Left kidney (tissue), 2 donors: ENCODE data around the gene NUTM2F. TPM values are rescaled to one million over a fixed set of nuclear protein-coding genes. Genes with fewer than 3 reads are reported as not detected.
"Not testable (repeated sequence)": the region's sequence is repeated elsewhere in the genome, so short reads cannot be mapped to it uniquely, and the experiment has no call there.

Experiments
- DNase-seq: peaks from one replicate; pipeline ENCODE4 v3.0.0-alpha.2; 2013
- polyA plus RNA-seq: library from polyadenylated mRNA; unstranded; fragments of 120-200 nt; gene quantifications from one replicate; pipeline ENCODE4 v1.2.1, GENCODE V29; 2013; ENCODE audit not compliant: insufficient read length

NUTM2F gene
- polyA plus RNA-seq, 1 donor, result not detected

DNA sequence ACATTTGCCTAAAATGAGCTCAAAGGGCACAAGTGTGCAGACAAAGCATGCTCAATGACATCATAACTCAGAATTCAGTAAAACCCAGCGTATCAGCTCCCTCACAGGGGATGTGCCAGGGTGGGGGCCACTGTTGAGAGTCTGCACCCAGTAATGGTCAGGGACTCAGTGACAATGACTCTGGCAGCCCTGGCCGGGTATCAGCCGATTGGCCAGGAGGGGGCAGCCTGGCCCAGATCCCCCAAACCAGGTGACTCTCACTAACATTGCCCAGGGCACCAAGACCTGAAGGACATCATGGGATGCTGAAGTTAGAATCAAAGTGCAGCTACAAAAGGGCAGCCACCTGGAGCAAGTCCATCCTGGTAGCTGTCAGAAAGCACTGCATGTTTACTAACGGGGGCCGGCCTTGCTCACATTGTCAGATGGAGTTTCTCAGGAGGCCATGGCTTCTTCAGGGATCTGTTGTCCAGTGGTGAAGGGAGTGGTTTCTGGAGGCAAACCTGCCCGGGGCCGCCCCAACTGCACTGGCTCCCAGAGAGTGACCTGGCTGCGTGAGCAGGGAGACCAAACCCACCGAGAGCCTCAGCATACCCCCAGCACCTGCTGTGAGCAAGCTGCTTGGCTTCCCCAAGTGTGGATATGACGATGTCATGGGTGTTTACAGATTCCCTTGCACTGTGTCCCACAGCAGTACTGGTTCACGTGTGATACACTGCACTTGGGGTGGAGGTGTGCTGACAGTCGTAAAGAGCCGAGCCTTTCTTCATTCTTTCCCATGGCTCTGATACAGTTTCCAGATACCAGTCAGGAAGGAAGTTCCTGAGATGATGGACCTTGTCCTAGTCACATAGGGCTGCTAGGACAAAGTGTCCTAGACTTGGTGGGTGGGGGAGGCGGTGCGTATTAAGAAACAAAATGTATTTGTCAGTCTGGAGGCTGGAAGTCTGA lies 13.1 kb downstream of the NUTM2F start:
- not testable (repeated sequence) for DNase-seq

DNA sequence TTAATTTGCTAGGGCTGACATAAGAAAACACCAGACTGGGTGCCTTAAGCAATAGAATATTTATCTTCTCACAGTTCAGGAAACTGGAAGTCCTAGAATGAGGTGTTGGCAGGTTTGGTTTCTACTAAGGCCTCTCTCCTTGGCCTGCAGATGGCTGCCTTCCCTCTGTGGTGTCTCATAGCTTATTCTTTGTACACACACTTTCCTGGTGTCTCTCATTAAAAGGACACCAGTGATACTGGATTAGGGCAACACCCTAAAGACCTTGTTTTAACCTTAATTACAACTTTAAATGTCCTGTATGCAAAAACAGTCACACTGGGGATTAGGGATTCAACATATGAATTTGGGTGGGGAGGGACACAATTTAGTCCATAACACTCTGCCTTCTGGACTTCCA lies 25.1 kb downstream of the NUTM2F start:
- no peak for DNase-seq

DNA sequence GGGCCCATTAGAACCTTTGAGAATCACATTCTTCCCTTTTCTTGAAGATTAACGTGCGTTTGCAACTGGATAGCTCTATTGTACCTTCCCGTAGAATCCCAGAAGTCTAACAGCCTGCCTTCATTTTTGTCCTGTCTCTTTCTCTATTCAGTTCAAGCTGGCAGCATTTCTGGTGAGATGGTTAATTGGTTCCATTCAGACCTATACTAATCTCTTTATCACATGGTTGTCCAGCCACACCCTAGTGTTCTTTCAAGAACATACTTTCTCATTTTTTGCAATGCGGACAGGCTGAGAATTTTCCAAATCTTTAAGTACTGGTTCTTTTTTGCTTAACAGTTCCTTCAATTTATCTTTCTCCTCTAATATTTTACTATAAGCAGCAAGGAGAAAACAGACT lies 26.0 kb downstream of the NUTM2F start:
- no peak for DNase-seq

DNA sequence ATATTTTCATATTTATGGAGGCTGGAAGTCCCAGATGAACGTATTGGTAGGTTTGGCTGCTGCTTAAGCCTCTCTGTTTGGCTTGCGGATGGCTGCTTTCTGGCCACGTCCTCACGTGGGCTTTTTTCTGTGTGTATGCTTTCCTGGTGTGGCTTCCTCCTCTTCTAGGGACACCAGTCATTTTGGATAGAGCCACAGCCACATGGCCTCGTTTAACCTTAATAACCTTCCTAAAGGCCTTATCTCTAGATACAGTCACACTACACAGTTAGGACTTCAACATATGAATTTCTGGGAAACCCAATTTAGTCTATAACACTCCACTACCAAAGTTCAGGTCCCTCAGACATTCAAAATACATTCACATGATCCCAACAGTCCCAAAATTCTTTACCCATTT lies 26.9 kb downstream of the NUTM2F start:
- DNase-seq, result no peak

DNA sequence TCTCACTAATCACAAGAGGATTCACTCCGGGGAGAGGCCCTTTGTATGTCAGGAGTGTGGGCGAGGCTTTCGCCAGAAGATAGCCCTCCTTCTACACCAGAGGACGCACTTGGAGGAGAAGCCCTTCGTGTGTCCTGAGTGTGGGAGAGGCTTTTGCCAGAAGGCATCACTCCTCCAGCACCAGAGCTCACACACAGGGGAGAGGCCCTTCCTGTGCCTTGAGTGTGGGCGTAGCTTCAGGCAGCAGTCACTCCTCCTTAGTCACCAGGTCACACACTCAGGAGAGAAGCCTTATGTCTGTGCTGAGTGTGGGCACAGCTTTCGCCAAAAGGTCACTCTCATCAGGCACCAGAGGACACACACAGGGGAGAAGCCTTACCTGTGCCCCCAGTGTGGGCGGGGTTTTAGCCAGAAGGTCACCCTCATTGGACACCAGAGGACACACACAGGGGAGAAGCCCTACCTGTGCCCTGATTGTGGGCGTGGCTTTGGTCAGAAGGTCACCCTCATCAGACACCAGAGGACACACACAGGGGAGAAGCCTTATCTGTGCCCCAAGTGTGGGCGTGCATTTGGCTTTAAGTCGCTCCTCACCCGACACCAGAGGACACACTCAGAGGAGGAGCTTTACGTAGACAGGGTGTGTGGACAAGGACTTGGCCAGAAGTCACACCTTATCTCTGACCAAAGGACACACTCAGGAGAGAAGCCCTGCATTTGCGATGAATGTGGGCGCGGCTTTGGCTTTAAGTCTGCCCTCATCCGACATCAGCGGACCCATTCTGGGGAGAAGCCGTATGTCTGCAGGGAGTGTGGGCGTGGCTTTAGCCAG lies 27.8 kb downstream of the NUTM2F start:
- DNase-seq, result no peak

DNA sequence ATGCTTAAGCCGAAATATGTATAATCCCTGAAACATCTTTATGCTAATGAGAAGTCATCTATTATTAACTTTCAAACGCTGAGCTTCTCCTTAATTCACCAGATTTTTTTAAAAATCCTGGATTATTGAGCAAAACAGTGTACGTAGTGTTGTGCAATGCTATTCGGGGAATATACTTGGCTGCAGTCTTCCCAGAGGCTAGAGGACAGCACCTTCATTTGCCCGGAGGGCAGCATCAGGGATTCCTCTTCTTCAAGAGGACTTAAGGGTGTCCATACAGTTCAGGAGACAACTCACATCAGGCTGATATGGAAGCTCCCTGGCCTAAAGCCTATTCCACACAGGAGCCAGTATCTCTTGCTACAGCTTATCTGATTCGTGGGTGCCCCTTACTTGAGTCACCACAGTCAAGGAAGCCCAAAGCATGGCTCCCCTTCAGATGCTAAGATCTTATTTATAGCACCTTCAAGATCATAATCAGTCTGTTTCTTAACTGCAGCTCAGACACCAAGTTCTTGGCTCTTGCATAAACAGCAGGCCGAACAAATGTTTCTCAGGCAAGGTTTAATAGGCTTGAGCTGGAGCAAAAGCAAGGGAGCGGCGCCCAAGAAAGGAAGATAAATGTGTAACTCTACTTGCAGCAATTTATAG lies 29.4 kb downstream of the NUTM2F start:
- DNase-seq, result no peak

DNA sequence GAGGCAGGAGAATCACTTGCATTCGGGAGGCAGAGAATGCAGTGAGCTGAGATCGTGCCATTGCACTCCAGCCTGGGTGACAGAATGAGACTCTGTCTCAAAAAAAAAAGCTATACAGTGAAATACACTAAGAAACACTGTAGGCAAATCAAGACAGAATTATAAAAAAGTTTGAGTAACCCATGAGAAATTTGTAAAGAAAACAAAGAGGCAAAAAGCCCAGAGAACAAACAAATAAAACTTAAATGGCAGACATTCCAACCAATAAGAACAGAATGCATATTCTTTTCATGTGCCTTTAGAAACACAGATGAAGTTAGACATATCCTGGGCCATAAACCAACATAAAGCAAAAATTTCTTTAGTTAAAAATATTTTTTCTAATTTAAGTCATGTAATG lies 38.8 kb downstream of the NUTM2F start:
- no peak for DNase-seq

DNA sequence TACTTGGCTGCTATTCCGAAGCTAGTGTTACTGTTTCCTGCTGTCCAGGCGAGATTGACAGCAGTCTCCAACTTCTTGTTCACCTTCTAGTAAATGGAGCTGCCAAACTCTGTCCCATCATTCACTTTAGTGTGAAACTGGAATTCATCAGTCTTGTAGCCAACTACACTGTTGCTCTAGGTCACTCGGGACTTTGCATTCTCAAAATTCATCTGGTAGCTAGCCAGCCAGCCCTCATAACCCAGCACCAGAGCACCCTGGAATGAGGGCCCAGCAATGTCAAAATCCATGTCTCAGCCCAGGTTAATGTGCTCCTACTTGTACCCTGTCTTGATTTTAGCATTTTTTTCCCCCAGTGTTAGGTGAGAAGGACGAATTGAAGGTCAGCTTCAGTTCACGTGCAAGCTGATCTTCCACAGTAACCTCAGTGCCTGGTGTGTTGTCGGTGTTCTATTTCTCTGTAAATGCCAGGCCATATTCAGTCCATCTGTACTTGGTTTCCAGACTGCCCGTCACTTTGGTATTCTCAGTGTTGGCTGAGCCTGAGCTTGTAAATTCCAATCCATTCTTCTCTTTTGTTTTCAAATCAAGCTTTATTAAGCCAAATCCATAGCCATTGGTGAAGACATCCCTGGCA lies 40.4 kb downstream of the NUTM2F start:
- DNase-seq, result no peak

DNA sequence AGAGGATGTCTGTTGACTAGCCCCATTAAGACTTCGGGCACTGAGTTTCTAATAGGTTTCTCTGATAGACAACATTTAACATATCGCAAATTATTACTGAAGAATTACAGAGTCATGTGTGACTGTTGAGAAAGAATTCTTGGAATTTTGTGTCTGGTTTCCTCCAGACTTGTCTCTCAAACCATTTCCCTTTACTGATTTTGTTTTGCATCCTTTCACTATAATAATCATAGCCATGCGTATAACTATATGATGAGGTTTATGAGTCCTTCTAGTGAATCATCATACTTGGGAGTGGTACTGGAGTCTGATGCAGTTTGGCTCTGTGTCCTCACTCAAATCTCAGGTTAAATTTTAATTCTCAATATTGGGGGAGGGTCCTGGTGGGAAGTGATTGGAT lies 42.3 kb downstream of the NUTM2F start:
- DNase-seq, result no peak

DNA sequence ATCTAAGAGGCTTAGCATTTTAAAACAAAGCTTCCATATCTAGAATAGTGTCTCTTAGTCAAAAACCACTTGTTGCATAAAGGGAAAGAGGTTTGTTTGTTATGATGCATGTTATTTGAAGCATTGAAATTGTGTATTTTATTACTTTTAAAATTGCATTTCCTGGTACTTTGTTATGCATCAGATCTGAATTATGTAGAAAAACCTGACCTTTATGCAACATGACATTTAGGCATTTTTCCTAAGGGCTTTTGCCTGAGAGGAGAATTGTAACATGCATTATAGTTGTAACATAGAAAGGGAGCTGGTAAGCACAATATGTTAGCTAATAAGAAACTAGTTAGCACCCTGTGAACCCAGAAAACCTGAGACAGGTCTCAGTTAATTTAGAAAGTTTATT lies 47.3 kb downstream of the NUTM2F start:
- DNase-seq, result no peak

DNA sequence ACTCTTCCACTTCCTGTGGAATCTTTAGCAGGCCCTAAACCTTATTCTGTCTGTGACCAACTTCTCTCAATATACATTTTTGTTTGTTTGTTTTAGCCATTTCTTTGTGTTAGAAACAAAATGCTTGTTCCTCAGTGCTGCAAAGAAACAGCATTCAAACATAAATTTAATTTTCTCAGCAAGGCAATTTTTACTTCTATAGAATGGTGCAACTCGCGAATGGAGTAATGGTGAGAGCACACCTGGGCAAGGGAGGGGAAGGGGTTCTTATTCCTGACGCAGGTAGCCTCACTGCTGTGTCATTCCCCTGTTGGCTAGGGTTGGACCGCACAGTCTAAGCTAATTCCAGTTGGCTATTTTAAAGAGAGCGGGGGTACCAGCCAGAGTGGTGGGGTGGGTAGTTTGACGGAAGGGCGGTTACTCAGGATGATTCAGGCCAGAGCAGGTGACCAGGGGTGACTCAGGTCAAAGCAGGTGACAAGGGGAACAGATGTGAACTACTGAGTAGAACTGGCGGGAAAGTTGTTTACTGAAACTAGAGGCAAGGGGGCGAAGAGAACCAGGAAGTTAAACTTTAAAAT lies 47.9 kb downstream of the NUTM2F start:
- DNase-seq, result no peak

DNA sequence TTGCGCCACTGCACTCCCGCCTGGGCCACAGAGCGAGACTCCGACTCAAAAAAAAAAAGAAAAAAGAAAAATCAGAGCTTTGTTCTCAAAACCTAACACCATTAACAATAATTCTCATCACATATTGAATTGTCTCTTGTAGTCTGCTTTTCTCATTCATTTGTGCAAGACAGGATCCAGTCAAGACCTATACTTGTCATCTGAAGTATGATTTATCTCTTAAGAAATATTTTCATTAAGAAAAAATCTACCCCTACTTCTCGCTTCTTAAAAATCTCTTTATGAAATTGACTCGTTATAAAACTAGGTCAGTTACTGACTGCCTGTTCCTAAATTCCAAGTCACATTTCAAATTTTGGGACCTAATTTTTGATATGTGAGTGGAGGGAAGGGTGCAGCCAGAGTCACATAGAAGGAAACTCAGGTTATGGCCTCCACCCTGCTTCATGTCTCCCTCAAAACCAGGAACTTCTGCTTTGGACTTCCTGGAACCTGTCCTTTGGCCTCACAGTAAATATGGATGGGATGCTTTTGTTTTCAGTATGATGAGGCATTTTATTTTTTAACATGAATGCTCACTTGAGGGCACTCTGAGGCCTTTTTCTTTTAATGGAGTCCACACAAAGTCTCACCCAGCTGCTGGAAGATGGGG lies 50.4 kb downstream of the NUTM2F start:
- no peak for DNase-seq

DNA sequence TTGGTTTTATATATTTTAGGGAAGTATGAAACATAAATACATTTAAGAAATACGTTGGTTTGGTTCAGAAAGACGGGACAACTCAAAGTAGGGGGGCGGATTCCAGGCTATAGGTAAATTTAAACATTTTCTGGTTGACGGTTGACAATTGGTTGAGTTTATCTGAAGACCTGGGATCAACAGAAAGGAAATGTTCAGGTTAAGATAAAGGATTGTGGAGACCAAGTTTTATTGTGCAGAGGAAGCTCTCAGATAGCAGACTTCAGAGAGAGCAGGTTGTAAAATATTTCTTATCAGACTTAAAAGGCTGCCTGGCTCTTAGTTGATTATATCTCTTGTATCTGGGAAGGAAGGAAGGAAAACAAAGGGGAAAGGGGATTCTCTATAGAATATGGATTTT lies 51.4 kb downstream of the NUTM2F start:
- not testable (repeated sequence) for DNase-seq

DNA sequence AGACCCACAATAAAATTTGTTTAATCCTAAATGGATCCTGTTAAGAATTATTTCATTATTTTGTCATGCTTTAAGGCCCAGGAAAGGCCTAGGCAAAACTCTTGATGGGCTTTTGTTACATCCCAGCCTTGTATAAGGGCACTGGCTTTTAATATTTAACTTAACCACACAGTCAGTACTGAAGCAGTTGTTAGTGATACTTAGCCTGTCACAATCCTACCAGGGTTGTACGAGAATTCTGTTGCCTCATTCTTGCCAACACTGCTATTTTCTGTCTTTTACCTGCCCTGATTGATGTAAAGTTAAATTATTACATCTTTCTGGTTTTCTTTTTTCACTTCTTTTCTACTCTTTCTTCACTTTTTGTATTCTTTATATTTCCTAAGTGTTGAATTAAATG lies 58.4 kb downstream of the NUTM2F start:
- no peak for DNase-seq

DNA sequence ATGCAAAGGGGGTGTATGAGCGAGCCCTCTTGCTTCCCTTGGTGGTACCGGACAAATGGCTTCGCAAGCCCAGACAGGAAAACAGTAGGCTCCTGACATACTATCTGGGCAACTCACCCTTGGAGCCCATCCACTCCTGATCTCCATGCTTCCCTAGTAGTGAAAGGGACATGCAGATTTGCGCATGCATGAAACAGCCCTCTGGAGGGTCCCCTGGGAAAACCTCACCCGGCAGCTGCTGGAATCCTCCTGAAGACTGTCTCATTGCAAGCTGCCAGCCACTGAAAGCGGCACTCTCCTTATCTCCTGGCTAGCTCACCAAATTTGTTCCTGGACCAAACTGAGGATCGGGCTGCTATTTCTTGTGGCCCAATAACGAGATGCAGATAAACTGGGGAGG lies 59.2 kb downstream of the NUTM2F start:
- DNase-seq, result no peak

Other genes with a start within 250 kb of the NUTM2F start
- gene PTPDC1, start 244.2 kb downstream of the NUTM2F start, polyA plus RNA-seq, result 17.5 TPM
- 11.9 TPM for gene ZNF169, start 69.3 kb downstream of the NUTM2F start, polyA plus RNA-seq
- 0.40 TPM for gene PCAT7, start 226.4 kb upstream of the NUTM2F start, polyA plus RNA-seq